ENCODE results near the gene NR4A1.
A peak's percentile ranks its signal among the peaks of the same experiment; 100 is the strongest.

The NR4A1 gene

DNA sequence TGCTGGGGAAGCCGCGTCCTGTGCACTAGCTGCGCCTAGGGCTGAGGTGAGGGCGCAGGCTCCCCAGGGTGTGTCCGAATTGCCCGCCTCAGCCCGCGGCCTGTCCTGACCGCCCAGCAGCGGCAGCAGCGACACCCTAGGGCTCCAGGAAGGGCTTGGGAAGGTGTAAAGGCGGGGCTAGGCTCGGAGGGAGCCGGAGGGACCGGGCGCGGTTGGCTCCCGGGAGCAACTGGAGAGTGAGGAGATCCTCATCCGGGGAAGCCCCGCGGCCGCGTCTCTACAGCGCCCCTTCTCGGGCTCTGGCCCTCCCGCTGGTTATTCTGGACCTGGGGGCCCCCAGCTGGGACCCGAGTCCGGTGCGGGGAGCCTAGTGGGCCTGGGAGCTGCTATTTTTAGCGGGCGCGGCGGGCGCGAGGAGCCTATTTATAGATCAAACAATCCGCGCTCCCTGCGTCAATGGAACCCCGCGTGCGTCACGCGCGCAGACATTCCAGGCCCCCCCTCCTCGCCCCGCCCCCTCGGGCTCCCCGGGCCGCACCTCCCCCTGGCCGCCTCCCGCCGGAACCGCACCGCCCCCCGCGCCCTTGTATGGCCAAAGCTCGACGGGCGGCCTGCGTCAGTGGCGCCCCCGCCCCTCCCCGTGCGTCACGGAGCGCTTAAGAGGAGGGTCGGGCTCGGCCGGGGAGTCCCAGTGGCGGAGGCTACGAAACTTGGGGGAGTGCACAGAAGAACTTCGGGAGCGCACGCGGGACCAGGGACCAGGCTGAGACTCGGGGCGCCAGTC is at the start of gene NR4A1:
Gene NR4A1 (plus strand): TSS at position 685 of the 784 bp plus-strand sequence. CDS start 2,887 bp downstream, outside the sequence.
- DNase-seq, result peak; percentile 100

DNA sequence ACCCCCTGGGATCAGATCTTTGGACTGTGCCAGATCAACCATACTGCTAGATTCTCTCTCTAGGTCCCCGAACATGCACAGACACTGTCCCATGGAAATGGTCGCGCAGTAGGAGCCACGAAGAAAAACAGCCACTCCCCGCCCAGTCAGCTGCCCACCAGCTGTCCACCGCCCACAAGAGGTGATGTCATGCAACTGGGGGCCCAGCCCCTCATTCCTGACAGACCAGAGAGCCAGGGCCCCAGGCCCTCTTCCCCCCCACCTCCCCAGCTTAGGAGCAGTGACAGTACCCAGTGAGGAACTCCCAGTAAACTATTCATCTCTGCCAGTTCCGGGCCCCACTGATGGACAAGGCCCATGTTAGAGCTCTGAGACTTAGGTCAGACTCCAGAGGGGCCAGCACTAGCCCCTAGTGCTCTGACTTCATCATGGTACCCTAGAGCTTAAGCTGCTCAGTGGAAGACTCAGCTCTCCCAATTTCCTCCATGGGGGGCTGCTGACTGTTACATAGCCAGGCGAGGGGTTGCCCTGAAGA is 48.2 kb upstream of the NR4A1 start:
- no peak for DNase-seq

DNA sequence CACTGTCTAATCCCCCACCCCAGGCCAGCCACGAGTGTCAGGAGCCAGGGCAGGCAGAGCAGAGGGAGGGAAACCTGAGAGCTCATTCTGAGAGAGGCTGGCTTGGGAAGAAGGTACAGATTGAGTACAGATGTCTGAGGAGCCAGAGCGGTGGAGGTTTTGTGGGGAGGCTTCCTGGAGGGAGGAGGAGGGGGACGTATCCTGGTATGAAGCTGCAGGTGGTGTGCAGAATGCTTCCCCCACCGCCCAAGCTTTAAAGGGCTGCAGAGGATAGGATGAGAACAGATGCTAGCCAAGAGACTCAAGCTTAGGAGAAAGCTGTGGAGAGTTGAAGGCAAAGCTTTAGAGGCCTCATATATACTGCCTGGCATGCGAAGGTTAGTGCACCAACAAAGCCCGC is 47.7 kb upstream of the NR4A1 start:
- no peak for DNase-seq

DNA sequence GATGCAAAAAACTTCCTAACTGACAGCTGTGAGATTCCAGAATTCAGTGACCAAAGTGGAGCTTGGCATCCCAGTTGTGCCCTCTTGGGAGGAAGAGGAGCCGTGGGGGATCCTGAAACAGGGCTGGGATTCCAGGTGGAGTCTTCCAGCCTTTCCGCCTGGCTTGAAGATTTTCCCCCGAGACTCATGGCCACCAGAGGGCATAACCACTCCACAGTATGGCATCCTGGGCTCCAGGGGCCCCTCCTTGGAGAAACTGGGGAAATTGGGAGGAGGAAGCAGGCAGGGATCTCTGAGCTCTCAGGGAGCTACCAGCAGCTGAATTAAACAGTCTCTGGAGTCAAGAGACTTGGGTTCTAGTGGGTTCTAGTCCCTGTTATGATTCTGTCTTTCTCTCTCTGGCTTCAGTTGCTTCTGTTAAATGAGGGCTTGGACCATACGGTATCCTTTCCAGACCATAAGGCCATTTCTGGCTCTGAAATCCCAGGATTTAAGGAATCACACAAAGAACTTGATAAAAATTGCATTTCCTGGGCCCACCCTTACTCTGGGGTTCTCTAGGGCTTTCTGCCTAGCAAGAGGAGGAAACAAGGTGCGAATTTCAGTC is 47.1 kb upstream of the NR4A1 start:
- no peak for DNase-seq

DNA sequence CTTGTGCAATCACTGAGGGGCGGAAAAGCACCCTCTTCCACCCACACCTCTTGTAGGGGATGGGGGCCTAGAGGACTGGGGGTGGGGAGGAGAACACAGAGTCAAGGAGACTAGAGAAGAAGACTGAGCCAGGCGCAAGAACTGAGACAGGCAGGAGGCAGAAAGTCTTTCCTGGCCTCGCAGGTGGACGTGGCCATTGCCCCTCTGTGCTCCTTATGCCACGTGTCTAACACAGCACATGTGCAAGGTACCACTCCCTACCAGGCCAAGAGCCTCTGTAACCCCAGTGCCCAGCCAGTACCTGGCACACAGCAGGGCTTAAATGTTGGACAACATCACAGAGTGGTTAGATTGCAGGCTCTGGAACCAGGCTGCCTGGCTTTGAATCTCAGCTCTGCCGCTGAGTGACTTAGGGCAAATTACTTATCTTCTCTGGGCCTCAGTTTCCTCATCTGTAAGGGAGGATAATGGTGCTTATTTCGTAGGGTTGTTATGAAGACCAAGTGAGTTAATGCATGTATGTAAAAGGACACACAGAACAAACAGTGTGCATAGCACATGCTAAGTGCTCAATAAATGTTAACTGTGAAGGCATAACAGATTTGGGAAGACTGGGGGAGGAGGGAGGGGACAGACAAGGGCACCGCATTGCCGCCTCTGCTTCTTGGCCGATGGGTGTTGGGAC is 45.9 kb upstream of the NR4A1 start:
- DNase-seq, result no peak

DNA sequence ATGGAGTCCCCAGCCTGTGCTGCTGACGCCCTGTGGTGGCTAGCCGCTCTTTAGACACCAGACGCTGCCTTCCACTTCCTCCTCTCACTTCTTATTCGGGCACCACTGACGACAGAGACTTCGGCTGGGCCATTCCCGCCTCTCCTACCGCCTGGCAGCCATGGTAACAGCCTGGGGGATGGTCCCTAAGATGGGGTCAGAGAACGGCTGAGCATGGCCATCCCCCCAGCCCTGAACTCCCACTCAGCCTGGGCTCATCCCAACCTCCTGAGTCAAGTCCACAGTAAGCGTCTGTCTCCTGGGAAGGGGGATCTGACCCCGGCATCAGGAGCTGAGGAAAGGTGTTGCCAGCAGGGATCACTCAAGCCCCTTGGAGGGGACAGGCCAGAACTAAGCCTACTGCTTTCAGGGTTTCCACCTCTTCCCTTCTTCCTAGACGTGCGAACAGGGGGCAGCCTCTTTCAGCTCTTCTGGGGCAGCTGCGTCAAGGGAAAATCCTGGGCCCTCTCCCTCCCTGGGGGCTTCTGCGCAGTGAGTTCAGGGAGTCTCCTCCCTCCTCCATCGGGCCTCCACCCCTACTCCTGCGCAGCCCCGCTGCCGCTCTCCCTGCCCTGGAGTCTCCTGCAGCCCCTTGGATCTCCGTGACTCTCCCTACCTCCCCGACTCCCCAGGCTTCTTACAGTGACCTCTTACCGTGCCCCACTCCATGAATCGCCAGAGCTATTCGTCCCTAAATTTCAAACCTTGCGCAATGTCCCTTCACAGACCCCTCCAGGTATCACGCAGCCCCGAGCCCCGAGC is 45.1 kb upstream of the NR4A1 start:
- no peak for DNase-seq

DNA sequence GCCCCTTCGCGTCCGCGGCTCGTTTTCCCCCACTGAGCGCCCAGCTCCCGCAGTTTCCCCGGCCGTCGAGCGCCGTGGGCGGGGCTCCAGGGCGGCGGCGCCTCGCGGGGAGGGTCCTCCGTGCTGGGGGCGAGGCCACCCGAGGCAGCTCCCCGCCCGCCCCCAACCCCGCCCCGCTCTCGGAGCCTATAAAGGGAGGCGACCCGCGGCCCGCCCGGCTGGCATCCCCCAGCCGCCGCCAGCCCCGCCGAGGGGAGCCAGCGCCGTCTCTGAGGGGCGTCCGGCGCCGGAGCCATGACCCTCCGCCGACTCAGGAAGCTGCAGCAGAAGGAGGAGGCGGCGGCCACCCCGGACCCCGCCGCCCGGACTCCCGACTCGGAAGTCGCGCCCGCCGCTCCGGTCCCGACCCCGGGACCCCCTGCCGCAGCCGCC is 44.5 kb upstream of the NR4A1 start, which contains the start of gene TAMALIN:
Gene TAMALIN (plus strand): TSS at position 221 of the 432 bp plus-strand sequence. CDS start 74 bp downstream, at position 295.
- DNase-seq, result peak; percentile 80

DNA sequence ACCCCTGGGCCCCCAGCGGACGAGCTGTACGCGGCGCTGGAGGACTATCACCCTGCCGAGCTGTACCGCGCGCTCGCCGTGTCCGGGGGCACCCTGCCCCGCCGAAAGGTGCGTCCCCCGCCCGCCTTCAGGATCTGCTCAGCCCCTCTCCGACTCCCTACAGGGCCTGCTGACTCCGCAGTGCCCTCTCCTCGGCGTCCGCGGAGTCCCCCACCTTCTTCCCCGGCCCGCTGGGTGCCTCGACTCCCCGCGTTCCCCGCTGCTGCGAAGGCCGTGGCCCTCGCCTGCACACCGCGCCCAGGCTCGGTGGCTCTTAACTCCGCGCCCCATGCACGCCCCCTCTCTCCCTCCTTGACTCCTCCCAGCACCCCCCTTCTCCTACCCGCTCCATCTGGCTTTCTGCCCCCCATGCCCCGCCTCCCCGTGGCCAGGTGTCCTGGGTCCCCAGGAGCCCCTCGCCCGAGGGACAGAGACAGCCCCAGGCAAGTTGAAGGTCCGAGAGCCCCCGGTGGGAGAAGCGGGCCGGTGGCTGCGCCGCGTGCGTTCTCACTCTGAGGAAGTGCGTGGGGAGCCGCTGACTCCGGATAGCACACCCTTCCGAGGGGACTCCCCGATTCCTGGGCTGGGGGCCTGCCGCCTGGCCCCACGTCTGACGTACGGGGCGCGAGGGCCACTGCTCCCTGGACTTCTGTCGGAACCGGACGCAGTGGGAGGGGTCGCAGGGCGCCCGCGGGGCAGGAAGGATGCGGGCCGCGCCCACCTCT is 43.9 kb upstream of the NR4A1 start:
- peak; percentile 59 for DNase-seq

DNA sequence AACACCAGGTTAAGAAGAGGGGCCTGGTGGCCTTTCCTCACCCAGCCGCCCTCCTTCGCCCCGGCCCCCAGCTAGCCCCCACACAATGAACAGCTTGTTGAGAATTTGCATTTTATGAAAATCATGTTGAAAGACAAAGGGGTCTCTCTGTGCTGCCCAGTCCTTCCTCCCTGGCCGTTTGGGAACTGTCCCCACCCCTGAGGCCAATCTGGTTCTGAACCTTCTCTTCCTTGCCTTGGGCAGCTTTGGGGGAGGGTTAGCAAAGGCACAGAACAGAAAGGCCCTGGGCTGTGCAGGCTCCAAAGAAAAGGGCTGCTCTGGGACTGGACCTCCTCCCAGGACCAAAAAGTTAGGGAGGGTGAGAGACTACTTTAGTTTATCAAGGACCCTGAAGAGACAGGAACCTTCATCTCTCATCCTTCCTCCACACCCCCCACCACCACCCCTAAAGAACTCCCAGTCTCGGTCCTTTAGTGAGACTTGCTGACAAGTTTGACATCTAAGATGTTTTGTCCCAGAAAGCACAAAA is 43.2 kb upstream of the NR4A1 start:
- DNase-seq, result no peak

DNA sequence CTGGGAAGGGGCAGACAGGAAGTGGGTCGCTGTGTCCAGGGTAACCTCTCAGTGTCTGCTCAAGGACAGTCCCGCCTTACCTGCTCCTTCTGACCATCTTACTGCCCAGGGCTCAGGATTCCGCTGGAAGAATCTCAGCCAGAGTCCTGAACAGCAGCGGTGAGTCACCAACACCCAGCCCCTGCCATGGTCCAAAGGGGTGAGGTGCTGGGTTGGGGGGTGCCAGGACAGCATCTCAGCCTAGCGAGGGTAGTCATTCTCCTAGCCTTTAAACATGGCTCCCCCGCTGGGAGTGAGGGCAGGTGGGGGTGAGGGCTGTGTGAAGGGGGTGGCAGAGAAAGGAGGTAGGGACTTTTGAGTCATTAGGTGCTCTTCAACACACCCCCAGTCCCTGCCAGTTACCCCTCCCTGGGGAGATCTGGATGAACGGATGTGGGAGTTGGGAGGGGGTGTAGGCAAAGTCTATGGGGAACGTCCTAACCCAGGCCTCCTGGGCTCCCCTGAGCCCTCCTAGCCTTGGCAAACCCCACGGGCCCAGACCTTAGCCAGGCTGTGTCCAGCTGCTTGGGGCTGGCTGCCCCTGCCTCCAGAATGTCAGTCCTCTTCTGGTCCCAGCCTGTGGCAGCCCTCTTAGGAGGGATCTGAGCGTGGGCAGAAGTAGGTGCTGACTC is 42.0 kb upstream of the NR4A1 start:
- no peak for DNase-seq

DNA sequence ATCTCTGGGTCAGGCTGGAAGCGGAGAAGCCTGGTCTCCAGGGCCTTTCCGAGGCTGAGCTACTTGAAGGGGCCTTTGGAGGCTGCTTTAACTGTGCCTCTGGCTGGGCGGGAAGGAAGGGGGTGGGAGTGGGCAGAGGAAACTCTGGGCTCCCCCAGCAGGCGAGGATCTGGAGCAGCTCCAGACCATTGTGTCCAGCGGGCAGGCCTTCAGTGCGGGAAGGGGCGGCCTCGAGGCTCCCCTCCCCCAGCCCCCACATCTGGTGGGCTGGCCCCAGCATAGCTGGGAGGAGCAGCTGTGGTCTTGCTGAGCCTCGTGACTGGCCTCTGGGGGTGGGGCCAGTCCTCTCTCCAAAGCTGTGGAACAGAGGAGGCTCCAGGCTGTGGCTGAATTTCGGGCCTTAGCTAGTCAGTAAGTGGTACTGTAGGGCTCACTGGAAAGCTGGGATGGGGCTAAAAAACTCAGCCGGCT is 41.1 kb upstream of the NR4A1 start:
- DNase-seq, result no peak

DNA sequence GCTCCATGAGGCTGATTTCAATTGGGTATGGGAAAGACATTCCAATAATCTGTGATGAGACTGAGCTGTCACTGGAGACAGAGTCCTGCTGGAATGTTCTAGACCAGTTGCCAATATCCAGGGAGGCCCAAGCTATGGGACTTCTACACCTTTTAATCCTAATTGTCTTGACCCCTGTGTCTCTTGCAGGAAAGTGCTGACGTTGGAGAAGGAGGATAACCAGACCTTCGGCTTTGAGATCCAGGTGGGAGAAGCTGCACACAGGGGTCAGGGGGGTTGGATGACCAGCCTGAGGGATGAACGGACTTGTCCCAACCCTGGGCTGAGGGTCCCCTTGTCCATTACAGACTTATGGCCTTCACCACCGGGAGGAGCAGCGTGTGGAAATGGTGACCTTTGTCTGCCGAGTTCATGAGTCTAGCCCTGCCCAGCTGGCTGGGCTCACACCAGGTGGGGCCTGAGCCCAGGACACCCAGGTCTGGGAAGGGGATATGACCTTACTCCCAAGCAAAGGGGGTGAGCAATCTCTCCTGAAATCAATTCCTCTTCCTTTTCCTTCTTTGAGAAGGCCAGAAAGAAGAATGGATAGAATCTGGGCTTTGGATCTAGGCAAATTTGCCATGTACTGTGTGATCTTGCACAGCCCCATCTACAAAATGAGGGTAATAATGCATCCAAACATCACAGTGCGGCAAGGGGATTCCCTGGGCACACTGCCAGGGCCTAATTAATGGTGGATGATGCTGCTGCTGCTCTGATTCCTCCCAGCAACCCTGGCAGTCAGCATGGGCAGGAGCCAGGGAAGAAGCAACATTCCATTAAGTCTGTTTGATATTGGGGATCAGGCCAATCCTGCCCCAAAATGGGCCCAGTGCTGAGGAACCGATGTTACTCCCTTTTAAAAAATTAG is 40.3 kb upstream of the NR4A1 start:
- DNase-seq, result no peak

DNA sequence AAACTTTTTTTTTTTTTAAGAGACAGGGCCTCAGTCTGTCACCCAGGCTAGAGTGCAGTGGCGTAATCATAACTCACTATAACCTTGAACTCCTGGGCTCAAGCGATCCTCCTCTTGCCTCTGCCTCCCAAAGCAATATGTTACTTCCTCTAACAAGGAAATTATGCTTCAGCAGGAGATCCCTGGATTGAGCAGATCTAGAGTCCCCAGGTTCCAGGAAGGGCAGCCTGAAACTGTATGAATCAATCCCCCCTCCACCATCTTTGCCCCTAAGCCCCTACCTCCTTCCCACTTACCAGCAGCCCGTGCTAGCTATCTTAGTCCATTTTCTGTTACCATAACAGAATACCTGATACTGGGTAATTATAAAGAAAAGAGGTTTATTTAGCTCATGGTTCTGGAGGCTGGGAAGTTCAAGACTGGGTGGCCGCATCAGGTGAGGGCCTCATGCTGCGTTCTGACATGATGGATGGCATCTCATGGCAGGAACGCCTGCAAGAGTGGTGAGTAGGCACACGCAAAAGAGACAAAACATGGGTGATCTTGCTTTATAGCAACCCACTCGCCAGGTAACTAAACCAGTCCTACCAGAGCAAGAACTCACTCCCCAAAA is 39.5 kb upstream of the NR4A1 start:
- DNase-seq, result no peak

DNA sequence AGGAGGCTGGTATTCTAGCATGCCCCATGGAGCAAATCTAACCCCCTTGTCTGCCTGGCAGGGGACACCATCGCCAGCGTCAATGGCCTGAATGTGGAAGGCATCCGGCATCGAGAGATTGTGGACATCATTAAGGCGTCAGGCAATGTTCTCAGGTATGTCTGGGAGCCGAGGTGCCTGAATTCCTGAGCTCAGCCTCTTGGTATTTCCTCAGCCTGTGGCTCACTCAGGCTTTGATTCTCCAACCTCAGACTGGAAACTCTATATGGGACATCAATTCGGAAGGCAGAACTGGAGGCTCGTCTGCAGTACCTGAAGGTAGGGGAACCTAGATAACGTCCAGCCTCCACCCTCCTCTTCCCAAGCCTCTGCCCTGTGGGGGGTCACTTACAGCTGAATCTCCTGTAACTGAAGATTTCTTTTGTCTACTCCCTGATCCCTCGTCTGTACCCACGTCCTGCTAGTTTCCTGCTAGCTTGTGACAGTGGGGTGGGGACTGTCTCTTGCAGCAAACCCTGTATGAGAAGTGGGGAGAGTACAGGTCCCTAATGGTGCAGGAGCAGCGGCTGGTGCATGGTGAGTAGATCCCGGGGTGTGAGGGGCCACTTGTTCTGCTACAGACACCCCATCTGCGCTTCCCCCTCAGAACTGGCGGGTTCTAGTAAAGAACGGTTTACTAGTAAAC is 37.5 kb upstream of the NR4A1 start:
- no peak for DNase-seq

DNA sequence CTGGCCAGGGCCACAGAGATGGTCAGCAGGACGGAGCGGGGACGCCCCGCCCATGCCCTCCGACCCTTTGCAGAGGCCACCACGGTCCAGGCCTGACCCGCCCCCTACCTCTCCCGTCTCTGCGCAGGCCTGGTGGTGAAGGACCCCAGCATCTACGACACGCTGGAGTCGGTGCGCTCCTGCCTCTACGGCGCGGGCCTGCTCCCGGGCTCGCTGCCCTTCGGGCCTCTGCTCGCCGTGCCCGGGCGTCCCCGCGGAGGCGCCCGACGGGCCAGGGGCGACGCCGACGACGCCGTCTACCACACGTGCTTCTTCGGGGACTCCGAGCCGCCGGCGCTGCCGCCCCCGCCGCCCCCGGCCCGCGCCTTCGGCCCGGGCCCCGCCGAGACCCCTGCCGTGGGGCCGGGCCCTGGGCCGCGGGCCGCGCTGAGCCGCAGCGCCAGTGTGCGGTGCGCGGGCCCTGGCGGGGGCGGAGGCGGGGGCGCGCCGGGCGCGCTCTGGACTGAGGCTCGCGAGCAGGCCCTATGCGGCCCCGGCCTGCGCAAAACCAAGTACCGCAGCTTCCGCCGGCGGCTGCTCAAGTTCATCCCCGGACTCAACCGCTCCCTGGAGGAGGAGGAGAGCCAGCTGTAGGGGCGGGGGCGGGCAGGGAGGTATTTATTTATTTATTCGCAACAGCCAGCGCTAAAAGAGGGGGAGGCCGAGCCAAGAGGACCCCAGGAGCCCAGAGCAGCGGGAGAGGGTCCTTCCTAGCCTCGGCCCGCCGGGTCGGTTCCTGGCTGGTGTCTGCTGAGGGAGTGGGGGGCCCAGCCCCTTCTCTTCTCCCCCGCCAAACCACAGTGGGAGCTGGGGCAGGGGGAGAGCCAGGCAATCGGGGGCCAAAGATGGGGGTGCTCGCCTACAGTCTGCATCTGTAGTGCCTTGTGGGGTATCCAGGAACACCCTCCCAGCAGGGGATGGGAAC is 36.4 kb upstream of the NR4A1 start:
- DNase-seq, result no peak

DNA sequence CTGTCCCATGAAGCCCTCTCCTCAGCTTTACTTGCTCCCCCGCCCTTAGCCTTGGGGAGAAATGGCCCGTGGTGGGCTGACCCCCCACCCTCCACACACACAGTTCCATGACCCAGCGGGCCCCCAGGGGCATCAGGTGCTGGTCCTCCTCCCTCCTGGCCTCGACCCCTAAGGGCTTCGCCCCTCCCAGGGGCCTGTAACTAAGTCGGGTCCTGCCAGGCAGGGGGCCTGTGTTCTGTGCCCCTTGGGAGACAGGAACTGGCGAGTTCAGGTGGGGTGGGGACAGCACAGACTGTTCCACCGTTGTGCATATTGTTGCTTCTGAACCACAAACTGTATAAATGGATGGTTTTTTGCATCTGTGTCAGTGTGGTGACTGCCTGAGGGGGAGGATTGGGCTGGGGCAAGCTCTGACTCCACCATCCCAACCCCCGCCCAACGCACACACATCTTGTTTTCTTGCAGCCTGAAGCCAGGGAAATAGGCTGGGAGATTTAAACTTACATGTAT is 35.7 kb upstream of the NR4A1 start:
- DNase-seq, result no peak

DNA sequence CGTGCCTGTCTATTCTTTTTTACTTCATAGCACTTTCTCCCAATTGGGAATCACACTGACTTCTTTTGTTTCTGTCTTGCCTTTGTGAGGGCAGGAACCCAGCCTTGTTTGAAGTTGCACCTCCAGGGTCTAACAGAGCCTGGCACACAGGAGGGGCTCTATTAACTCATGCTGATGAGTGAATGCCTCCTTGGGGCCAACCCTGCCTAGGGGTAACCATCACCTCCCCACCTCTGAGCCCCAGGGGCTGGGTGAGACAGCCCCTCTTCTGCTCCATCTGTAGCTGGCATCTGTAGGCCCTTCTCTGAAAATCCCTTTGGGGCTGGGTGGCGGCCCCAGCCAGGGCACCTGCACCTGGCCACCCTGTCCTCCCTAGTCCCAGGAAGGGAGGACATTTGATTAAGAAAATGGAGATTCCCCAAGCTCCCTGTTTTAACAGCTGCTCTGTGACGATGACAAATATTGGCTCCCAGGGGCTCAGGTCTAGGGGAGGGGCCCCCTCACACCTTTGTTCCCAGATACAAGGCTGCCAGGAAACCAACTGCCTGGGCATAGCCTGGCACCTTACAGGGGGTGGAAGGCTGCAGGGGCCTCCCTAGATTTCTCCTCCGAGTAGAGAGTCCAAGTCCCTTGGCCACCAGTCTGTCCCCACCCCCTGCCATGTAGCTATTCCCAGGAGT is 32.7 kb upstream of the NR4A1 start:
- no peak for DNase-seq

All from stimulated activated CD4-positive, alpha-beta T cell treated with anti-CD3 and anti-CD28 coated beads, Interleukin-4, amount 100 ng/mL, for 1 hour (primary cell).